GM19455 (cell line): ENCODE results near the gene TDRKH.
"Not testable (repeated sequence)": the region's sequence is repeated elsewhere in the genome, so short reads cannot be mapped to it uniquely, and the experiment has no call there.

Experiments used
- ATAC-seq: cut with Tn5 transposase; IDR thresholded peaks from one replicate; pipeline ENCODE4 v1.9.1; 2021; ENCODE audit not compliant: unreplicated experiment

The TDRKH gene

DNA sequence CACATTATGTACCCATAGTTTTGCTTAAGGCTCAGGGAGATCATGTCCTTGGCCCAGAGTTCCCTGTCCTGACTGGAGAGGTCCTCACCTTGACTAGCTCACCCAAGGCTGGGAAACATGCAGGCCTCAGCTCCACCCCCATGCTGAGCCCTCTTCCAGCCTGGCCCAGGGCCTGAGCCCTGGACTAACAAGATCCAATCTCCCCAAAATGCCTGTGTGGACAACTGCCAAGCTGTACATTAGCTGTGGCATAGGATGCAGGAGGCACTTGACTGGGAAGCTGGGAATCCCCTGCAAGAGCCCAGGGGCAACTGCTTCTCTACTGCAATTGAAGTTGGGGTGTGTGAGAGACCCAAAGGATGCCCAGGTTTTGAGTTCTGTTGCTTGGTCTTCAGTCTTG lies 12.9 kb upstream of the TDRKH start:
- ATAC-seq = no peak

DNA sequence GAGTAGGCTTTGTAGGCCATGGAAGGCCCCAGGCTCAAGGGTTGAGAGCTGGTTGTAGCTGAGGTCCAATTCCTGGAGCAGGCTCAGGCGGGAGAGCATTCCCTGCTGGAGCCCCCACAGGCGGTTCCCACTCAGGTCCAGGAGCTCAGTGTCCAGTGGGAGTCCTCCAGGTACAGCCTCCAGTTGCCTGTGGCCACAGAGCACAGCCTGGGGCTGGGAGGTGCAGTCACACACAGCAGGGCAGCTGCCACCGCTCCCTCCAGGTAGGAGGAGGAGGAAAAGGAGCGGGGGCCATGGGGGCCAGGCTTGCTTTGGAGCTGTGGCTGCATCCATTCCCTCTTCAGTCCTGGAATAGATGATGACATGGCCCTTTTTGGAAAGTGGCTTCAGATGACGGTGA lies 12.1 kb upstream of the TDRKH start:
- no peak for ATAC-seq

DNA sequence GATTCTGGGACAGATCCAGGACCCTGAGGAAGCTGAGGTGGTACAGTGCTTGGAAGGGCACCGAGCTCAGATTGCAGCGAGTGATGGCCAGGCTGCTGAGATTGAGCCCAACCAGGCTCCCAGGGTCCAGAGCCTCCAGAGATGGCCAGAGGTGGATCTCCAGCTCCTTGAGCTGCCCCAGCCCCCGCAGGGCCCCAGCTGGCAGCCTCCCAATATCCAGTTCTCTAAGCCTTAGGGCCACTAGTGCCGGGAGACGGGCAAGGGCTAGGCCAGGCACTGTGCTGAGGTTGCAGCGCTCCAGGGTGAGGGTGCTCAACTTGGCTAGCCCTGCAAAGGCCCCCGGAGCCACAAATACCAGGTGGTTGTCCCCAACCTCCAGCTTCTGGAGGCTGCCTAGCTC lies 11.5 kb upstream of the TDRKH start:
- no peak for ATAC-seq

DNA sequence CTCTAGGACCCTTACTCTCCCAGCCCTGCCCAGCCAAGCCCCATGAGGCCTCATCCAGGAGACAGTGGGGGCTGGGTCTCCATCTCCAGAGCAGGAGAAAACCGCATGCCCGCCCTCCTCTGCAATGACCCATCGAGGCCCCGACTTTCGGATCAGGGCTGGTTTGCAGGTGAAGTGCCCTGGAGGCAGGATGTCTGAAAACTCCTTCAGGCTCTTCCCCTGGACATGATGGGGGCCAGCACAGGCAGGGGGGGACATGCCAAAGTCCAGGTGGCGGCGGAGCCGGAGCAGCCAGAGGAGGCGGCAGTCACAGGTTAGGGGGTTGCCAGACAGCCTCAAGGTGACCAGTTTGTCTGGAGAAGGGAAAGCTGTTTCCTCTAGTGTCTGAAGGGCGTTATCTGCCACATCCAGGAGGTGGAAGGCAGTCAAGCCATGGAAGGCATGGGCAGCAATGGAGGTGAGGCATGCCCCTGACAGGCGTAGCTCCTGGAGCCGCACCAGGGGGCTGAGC lies 11.1 kb upstream of the TDRKH start:
- no peak for ATAC-seq

DNA sequence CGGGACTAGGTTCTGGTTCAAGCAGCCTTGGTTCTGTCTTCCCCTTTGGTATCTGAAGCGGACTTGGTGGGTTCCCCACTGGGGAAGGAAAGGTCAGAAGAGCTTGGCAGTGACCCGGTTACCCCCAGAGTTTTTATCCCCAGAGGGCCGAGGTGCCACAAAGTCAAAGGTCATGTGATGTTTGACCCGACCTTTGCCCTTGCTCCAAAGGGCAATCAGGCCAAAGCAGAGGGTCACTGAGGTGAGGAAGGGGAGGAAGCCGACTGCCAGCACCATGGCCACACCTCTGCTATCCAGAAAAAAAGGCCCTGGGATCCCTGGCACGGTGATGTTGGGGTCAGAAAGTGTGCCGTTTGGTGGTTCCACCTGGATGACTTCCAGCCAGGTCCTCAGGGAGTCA lies 10.5 kb upstream of the TDRKH start:
- no peak for ATAC-seq

DNA sequence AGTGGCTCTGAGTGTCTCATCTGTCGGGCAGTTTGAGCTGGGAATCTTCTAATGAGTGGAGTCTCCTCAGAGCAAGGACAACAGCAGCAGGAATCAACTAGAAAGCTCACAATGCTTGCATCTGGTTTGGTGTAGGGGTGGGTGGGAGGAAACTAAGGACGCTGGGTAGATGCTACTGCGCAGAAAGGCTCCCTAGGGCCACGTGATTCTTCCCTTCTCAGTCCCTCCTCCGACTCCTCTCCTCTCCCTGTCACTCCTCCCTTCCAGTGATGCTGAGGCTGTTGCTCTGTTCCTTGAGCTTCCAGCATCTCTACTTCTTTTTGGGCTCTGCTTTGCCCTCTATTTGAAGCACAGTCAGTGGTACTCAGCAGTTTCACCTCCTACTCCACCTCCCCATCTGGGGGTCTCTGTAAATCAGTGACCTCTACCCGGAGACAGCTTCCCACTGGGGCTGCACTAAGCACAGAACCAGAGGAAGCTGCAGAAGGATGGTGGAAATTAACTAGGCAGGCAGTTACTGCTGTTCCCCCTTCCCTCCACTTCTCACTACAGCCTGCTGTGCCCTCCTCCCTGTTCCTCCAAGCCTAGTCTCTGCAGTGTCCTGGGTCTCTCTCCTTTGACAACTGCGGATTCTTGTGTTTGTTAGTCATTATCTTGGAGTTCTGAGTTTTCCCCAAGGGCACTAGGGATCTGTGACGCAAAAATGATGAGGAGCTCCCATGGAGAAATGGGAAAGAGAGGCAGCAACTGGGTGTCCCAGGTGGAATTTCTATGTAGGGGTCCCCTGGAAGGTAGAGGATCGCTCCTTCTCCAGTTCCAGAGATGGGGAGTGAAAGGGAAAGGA lies 9.1 kb upstream of the TDRKH start:
- ATAC-seq = no peak

DNA sequence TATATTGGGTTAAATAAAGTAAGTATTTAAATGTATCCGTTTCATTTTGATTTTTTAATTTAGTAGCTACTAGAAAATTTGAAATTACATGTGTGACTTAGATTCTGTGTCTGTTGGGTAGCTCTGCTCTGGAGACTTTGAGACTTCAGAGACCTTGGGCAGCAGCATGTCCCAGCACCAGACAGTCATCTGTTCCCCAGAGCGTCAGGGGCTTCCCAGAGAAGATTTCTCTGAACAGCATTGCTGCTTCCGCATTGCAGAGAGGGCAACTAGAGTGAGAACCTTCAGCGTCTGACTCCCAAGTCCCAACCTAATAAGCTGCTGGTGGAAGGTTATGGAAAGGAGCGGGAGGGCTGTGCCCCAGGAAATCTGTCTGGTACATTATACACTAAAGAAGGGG lies 8.3 kb upstream of the TDRKH start:
- no peak for ATAC-seq

DNA sequence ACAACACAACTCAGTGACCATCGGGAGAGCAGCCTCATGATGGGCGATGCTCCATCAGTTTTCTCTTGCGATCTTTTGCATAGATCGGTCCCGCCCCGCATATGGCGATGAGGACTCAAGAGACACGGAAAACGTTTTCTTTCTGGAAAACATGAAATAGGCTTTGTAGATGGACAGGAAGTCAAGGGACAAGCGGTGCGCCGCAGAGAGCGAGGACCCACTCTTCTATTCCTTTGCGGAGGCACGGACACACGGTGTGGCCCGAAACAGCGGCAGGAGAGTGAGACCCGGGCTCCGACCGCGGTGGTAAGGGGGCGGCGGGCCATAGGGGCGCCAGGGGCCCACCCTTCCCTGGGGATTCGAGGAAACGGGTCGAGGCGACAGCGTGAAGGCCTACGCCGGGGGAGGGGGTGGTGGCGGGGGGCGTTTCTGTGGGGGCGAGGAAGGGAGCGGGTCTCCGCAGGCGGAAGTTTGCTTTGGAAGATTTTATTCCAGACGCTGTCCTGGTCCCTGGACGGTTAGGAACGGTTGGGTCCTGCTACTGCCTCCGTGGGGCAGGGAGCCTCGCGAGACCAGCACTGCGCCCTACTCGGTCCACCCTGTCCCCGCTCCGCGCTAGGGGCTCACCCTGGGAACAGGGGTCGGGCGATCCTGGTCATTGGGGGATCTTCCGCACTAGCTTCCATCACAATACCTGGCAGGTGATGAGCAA lies 796 bp upstream of the TDRKH start:
- peak; percentile 15 for ATAC-seq

DNA sequence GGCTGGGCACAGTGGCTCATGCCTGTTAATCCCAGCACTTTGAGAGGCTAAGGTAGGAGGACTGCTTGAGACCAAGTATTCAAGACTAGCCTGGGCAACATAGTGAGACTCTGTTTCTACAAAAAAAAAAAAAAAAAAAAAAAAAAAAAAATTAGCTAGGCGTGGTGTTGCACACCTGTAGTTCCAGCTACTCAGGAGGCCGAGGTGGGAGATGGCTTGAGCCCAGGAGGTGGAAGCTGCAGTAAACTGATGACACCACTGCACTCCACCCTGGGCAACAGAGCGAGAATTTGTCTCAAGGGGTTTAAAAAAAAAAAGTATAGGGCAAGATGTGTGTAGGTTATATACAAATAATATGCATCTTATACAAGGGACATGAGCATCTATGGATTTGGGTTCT lies 2.6 kb downstream of the TDRKH start:
- no peak for ATAC-seq

DNA sequence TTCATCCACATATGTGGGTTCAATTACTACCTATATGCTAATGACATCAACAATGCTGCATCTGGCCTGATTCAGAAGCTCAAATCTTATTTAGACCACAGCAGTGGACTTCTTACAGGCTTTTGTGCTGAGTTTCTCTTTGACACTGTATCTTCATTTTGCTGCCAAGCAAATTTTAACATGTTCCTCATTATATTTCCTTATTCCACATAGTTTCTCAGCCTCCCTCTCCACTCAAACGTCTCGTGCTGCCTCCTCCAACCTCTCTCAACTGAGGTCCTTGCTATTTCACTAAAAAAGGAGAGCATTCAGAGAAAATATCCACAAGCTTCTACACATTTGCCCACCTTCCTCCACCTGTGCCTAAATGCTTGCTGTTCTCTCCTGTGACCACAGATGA lies 6.5 kb downstream of the TDRKH start:
- ATAC-seq = no peak

DNA sequence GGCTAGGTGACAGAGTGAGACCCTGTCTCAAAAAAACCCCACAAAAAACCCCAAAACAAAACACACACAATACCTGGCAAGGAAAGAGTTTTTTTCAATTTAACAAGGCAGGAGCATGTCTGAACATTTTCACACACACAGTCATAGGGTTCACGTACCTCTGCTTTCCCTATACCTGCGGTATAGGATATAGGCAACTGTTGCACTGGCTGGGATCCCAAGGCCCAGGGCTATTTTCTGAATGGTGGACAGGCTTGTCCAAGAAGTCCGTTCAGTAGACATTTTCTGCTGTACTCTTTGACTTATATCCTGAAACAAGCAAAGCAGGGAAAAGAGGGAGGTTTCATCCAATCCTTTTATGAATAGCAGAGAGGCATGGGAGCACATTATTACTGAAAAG lies 7.6 kb downstream of the TDRKH start:
- ATAC-seq = no peak

DNA sequence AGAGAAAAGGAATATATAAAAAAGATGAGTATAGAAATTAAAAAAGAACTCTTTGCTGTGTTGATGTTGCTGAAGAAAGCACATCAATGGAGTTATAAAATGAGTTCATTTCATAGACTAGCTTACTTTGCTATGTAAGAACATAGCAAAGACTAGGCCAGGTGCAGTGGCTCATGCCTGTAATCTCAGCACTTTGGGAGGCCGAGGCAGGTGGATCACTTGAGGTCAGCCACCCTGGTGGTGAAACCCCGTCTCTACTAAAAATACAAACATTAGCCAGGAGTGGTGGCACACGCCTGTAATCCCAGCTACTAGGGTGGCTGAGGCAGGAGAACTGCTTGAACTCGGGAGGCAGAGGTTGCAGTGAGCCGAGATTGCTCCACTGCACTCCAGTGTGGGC lies 8.3 kb downstream of the TDRKH start:
- not testable (repeated sequence) for ATAC-seq

DNA sequence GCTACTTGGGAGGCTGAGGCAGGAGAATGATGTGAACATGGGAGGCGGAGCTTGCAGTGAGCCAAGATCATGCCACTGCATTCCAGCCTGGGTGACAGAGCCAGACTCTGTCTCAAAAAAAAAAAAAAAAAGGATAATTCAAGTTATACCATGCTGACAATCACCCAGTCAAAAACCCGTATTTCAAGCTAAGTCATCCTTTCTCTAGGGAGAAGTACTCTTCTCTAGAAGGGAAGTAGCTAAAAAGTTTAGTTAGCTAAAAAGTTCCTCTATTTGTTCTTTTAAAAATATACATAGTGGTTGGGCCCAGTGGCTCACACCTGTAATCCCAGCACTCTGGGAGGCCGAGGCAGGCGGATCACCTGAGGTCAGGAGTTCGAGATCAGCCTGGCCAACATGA lies 9.6 kb downstream of the TDRKH start:
- not testable (repeated sequence) for ATAC-seq

DNA sequence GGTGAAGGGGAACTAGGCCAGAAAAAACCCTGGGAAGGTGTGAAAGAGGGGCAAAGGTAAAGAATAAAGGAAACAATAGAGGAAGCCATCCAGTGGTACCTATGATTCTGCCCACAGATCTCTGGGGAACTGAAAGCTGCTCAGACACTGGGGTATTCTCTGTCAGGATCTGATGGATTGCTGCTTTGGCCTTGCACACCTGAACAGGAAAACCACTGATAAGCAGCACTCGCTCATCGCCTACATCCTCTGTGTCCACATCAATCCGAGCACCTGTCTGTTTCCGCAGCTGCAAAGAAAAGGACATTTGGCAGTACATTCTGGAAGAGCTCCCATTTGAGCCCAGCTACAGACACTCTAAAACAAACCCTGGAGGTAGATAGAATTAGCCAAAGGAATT lies 10.4 kb downstream of the TDRKH start:
- ATAC-seq = no peak

DNA sequence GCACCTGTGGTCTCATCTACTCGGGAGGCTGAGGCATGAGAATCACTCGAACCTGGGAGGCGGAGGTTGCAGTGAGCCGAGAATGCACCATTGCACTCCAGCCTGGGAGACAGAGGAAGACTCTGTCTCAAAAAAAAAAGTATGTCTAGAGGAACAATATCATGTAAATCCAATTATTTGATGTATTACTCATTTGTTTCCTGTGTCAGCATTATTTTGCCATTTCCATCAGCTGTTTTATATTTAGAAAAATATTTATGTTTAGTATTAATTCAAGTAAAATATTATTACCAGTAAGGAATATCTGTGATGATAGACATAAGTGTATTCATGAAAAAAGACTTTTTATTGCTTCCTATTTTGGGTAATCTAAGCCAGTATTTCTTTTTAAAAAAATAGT lies 13.0 kb downstream of the TDRKH start:
- no peak for ATAC-seq

DNA sequence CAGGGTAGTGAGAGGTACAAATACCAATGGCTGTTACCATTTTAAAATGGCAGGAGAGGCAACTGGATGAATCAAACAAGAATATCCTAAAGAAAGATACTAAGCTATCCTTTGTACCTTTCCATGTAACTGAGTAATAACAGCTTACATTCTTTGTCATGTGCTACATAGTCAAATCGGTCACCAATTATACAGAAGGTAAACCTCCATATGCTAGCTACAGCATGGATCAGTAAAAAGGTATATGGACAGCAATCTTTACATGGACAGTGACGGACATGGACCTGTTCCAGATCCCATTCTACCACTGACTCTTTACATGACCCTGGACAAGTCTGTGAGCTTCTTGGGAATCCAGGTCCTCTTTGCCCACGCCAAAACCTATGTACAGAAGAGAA lies 13.6 kb downstream of the TDRKH start:
- no peak for ATAC-seq

DNA sequence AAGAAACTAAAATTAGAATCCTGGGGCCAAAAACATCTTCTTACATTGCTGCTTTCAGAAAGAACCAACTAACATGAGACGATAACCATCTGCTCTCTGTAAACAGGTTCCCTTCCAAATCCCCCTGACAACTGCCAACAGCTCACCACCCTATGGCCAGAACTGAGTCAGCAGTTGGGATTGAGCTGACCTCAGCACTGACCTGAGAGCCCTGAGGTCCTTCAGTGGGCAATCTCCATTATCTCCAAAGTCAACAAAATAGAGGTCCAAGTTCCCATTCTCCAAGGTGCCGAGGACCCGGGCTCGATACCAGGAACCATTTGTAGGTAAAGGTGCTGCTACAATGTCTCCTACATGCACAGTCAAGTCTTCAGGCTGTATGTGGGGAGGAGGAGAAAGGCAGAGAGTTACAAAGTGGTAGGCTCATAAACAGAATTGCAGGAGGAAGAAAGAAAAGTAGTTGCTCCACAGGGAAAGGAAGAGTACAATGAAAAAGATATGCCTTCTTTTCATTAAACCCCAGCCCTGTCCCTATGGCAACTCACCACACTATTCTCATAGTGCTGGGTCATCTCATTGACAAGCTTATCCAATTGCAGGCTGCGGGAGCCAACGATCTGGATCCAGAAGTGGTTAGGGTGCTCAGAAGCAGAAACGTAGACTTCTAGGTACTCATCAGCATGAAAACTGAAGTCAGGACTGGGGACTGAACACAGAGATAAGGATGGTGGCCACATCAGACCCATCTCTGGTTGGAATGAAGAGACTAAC lies 14.2 kb downstream of the TDRKH start:
- no peak for ATAC-seq

DNA sequence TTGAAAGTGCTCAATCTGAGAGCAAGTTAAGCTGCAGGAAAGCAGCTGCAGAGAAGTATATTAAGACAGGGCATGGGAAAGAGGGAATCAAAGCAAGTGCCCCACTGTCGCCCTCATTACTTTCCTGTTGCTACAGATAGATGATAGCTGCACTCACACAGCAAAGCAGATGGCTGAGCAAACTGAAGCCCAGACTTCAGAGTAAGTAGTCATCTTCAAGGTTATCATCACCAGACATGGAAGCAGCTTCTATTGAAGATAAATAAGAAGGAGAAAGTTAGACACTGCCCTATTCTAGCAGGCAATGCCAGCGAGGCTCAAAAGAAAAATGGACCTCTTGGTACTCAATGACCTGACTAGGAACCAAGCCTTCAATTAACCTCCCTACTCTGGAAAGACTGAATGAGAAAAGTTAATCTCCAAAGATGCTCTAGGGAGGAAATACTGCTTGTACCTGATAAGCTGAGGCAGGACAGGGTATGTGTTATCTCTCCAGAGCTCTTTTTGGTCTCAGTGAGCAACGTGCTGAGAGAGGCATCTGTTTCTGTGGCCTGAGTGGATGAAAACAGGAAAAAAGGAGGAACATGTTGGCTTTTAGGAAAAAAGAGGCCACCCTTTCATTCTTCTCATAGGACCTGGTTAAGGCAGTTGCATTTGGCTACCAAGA lies 15.9 kb downstream of the TDRKH start:
- ATAC-seq = no peak

DNA sequence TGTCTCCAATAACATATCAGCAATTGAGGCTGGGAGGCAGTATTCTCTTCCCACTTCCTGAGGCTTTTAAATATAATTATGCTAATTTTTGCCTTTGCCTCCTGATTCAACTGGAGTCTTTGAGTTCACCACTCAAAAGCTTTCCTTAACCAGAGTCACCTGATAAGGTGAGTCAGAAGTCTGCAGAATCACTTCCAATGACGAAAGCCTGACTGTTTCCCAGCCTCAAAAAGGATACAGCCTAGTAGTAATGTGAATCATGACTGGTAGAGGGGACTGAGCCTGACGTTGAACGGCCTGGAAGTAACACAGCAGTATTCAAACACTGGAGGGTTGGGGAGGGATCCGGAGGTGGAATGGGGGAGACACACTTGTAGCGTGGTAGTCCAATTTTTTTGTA lies 16.6 kb downstream of the TDRKH start:
- no peak for ATAC-seq

DNA sequence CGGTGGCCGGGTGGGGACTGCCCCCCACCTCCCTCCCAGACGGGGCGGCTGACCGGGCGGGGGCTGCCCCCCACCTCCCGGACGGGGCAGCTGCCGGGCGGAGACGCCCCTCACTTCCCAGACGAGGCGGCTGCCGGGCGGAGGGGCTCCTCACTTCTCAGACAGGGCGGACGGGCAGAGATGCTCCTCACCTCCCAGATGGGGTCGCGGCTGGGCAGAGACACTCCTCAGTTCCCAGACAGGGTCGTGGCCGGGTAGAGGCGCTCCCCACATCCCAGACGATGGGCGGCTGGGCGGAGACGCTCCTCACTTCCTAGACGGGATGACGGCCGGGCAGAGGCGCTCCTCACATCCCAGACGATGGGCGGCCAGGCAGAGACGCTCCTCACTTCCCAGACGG lies 21.0 kb downstream of the TDRKH start:
- ATAC-seq = not testable (repeated sequence)
